RPMI7951 (cell line): ENCODE results near the gene ADIRF. TPM values are rescaled to one million over a fixed set of nuclear protein-coding genes. Genes with fewer than 3 reads are reported as not detected.

Source experiments
- DNase-seq: peaks from one replicate; pipeline ENCODE4 v3.0.0-alpha.2; 2012; ENCODE audit warnings: low read depth
- total RNA-seq: library from RNA; depleted of rRNA; stranded (reverse); fragments of >200 nt; shearing (Covaris generic); gene quantifications from 2 replicates; pipeline ENCODE4 v1.2.3, GENCODE V29; 2014

The ADIRF gene
- total RNA-seq, 1 experiment from 2014 or later, result 0.84 TPM

GRCh38 chr10:86960003-86960862 lies 8.0 kb upstream of the ADIRF start:
- peak; percentile 47 for DNase-seq

- no peak for DNase-seq
Measured at GRCh38 chr10:86960863-86961434, 7.3 kb upstream of the ADIRF start.

- no peak for DNase-seq
Measured at GRCh38 chr10:86961481-86962091, 6.7 kb upstream of the ADIRF start.

- DNase-seq, result no peak
Measured at GRCh38 chr10:86962136-86962980, 5.9 kb upstream of the ADIRF start.

- no peak for DNase-seq
Measured at GRCh38 chr10:86962981-86963310, 5.3 kb upstream of the ADIRF start.

- DNase-seq, result no peak
Measured at GRCh38 chr10:86963341-86963919, 4.9 kb upstream of the ADIRF start.

- DNase-seq, result no peak
Measured at GRCh38 chr10:86964061-86964846, 4.0 kb upstream of the ADIRF start.

- DNase-seq, result no peak
Measured at GRCh38 chr10:86964847-86965190, 3.5 kb upstream of the ADIRF start.

- no peak for DNase-seq
Measured at GRCh38 chr10:86965986-86966654, 2.2 kb upstream of the ADIRF start.

- DNase-seq, result no peak
Measured at GRCh38 chr10:86967481-86967941, 771 bp upstream of the ADIRF start.

- no peak for DNase-seq
Measured at GRCh38 chr10:86968994-86969355, 693 bp downstream of the ADIRF start.

GRCh38 chr10:86969421-86970041 lies 1.2 kb downstream of the ADIRF start:
- peak; percentile 16 for DNase-seq

GRCh38 chr10:86970162-86970981 lies 2.1 kb downstream of the ADIRF start:
- DNase-seq, result peak; percentile 84

GRCh38 chr10:86970982-86971231 lies 2.6 kb downstream of the ADIRF start:
- no peak for DNase-seq

- DNase-seq, result peak; percentile 91
Measured at GRCh38 chr10:86971232-86971991, 3.1 kb downstream of the ADIRF start.

- no peak for DNase-seq
Measured at GRCh38 chr10:86972613-86973380, 4.5 kb downstream of the ADIRF start.

- no peak for DNase-seq
Measured at GRCh38 chr10:86974484-86974883, 6.2 kb downstream of the ADIRF start.
